HCT116 (cell line): ENCODE data around the gene INF2. TPM values are rescaled to one million over a fixed set of nuclear protein-coding genes. Genes with fewer than 3 reads are reported as not detected.

Experiments used
- ATAC-seq: fragments of 200-7000 bp; cut with Tn5 transposase; 2 replicates; pipeline ENCODE4 v1.9.1; 2020; ENCODE audit warnings: mild to moderate bottlenecking, moderate library complexity
- BruUV-seq: library from RNA; stranded (reverse); fragments of 400-500 nt; replicated peaks from 2 replicates; lab custom pipeline; 2021; lab: Mats Ljungman, UMichigan
- CTCF ChIA-PET: fragments of 300-600 bp; sonication (Branson Sonifier 250); formaldehyde crosslinking; loops from one replicate; lab custom pipeline; 2021; ENCODE audit warnings: antibody characterized with exemption; lab: Charles Lee
- POLR2A ChIA-PET: fragments of 300-600, 350-600 bp; sonication (Branson Sonifier 250); formaldehyde crosslinking; loops from one replicate; lab custom pipeline; 2021; ENCODE audit warnings: antibody characterized with exemption; lab: Charles Lee
- RAD21 ChIA-PET, 2 experiments: fragments of 300-600 bp; sonication (Branson Sonifier 250); formaldehyde crosslinking; loops; one replicate each; lab custom pipeline; 2023; ENCODE audit warnings: low total read pairs in 2 of 2; ENCODE audit not compliant: uncharacterized antibody in 2 of 2, unreplicated experiment in 2 of 2, low non-redundant PET in 1 of 2; lab: Charles Lee
- DNase-seq: peaks from one replicate; pipeline ENCODE4 v3.0.0-alpha.2; 2010; ENCODE audit warnings: low read depth, low spot score
- H2AFZ ChIP-seq: fragments of 200-600 bp; shearing (Covaris generic), sonication (generic); 2 replicates; pipeline ENCODE4 v1.6.1; 2017; ENCODE audit warnings: low read depth, mixed run types, mixed read lengths, antibody characterized with exemption, low read length; ENCODE audit not compliant: poor library complexity, severe bottlenecking
- H3K27ac ChIP-seq: 2 replicates; pipeline ENCODE4 v1.5.1; 2012; ENCODE audit warnings: low read depth, low read length
- H3K27me3 ChIP-seq: fragments of 200-600 bp; sonication (generic); 2 replicates; pipeline ENCODE4 v1.6.1; 2016; ENCODE audit warnings: mixed run types, low read length, mixed read lengths; ENCODE audit not compliant: insufficient read depth
- H3K36me3 ChIP-seq, 2 experiments: fragments of 200-500 bp in 1 of 2; fragments of 200-600 bp in 1 of 2; sonication (Bioruptor generic) in 1 of 2; sonication (generic) in 1 of 2; 2 replicates each; pipeline versions ENCODE4 v1.5.1 to v1.6.1; 2014 to 2016; ENCODE audit warnings: low read length in 2 of 2, inconsistent platforms in 1 of 2, mixed read lengths in 1 of 2, mixed run types in 1 of 2; ENCODE audit not compliant: insufficient read depth in 2 of 2, control insufficient read depth in 1 of 2
- H3K4me1 ChIP-seq, 2 experiments: fragments of 200-600 bp in 1 of 2; sonication (generic) in 1 of 2; 2 replicates each; pipeline versions ENCODE4 v1.5.1 to v1.6.1; 2012 to 2017; ENCODE audit warnings: low read length in 2 of 2, inconsistent platforms in 1 of 2, mild to moderate bottlenecking in 1 of 2, mixed read lengths in 1 of 2, mixed run types in 1 of 2, moderate library complexity in 1 of 2; ENCODE audit not compliant: insufficient read depth in 2 of 2, control insufficient read depth in 1 of 2
- H3K4me2 ChIP-seq: fragments of 200-600 bp; sonication (generic); 2 replicates; pipeline ENCODE4 v1.6.1; 2017; ENCODE audit warnings: mixed run types, low read length, mixed read lengths
- H3K4me3 ChIP-seq, 2 experiments: fragments of 200-600 bp in 1 of 2; sonication (generic) in 1 of 2; replicated peaks in 1 of 2; 2 replicates each; pipeline ENCODE4 v1.5.1; 2011 to 2016; ENCODE audit warnings: low read length in 2 of 2, control low read depth in 1 of 2, low read depth in 1 of 2, mild to moderate bottlenecking in 1 of 2, mixed read lengths in 1 of 2, mixed run types in 1 of 2
- H3K79me2 ChIP-seq: fragments of 200-600 bp; sonication (generic); 2 replicates; pipeline ENCODE4 v1.6.1; 2017; ENCODE audit warnings: mild to moderate bottlenecking, mixed run types, low read length, moderate library complexity, mixed read lengths; ENCODE audit not compliant: insufficient read depth
- H3K9ac ChIP-seq: fragments of 200-600 bp; sonication (generic); 2 replicates; pipeline ENCODE4 v1.6.1; 2016; ENCODE audit warnings: low read length, mixed read lengths
- H3K9me2 ChIP-seq: fragments of 200-600 bp; sonication (generic), shearing (Covaris generic); 2 replicates; pipeline ENCODE4 v1.6.1; 2017; ENCODE audit warnings: mixed run types, mild to moderate bottlenecking, moderate library complexity; ENCODE audit not compliant: insufficient read depth
- H3K9me3 ChIP-seq, 2 experiments: fragments of 200-500 bp in 1 of 2; fragments of 200-600 bp in 1 of 2; sonication (Bioruptor generic) in 1 of 2; sonication (generic) in 1 of 2; 2 replicates each; pipeline ENCODE4 v1.6.1; 2014 to 2017; ENCODE audit warnings: low read length in 2 of 2, mixed read lengths in 2 of 2, inconsistent platforms in 1 of 2, low read depth in 1 of 2, mild to moderate bottlenecking in 1 of 2, mixed run types in 1 of 2, moderate library complexity in 1 of 2; ENCODE audit not compliant: control insufficient read depth in 1 of 2, insufficient read depth in 1 of 2
- H4K20me1 ChIP-seq: fragments of 200-600 bp; sonication (generic), shearing (Covaris generic); 2 replicates; pipeline ENCODE4 v1.6.1; 2017; ENCODE audit warnings: mixed run types, mild to moderate bottlenecking, moderate library complexity; ENCODE audit not compliant: insufficient read depth
- CBX3 ChIP-seq: IDR thresholded peaks from 2 replicates; pipeline ENCODE4 v1.6.1; 2012; ENCODE audit warnings: low read depth
- CEBPB ChIP-seq: IDR thresholded peaks from 2 replicates; pipeline ENCODE4 v1.6.1; 2012; ENCODE audit warnings: low read depth
- EGR1 ChIP-seq: IDR thresholded peaks from 2 replicates; pipeline ENCODE4 v1.6.1; 2012; ENCODE audit warnings: low read depth
- EZH2 ChIP-seq: fragments of 200-600 bp; sonication (generic); IDR thresholded peaks from 2 replicates; pipeline ENCODE4 v1.6.1; 2017; ENCODE audit warnings: antibody characterized with exemption, mixed run types
- FOSL1 ChIP-seq: IDR thresholded peaks from 2 replicates; pipeline ENCODE4 v1.6.1; 2012; ENCODE audit warnings: low read depth
- POLR2A ChIP-seq: IDR thresholded peaks from 2 replicates; pipeline ENCODE4 v1.7.0; 2011; ENCODE audit warnings: borderline replicate concordance; ENCODE audit not compliant: insufficient read depth, insufficient read length; ENCODE audit errors: extremely low read depth
- RAD21 ChIP-seq: IDR thresholded peaks from 2 replicates; pipeline ENCODE4 v1.6.1; 2012; ENCODE audit warnings: low read depth, mild to moderate bottlenecking
- SIN3A ChIP-seq: IDR thresholded peaks from 2 replicates; pipeline ENCODE4 v1.6.1; 2012; ENCODE audit warnings: low read depth
- SP1 ChIP-seq: IDR thresholded peaks from 2 replicates; pipeline ENCODE4 v1.6.1; 2012; ENCODE audit warnings: low read depth
- TCF7L2 ChIP-seq: IDR thresholded peaks from 2 replicates; pipeline ENCODE4 v1.7.0; 2011; ENCODE audit warnings: borderline replicate concordance, inconsistent platforms; ENCODE audit not compliant: insufficient read depth, insufficient read length; ENCODE audit errors: extremely low read depth
- YY1 ChIP-seq: IDR thresholded peaks from 2 replicates; pipeline ENCODE4 v1.6.1; 2011; ENCODE audit warnings: low read length, low read depth, moderate library complexity, mild to moderate bottlenecking; ENCODE audit not compliant: insufficient replicate concordance; ENCODE audit errors: extremely low read depth
- ZFX ChIP-seq: fragments of 450-650 bp; IDR thresholded peaks from 2 replicates; pipeline ENCODE4 v1.6.1; 2017
- intact Hi-C: fragments of 100-400 bp; cut with micrococcal nuclease; formaldehyde crosslinking; loops from 2 replicates; pipeline ENCODE4 v1.10.0; 2022
- total RNA-seq: library from RNA; stranded (reverse); gene quantifications from one replicate; pipeline ENCODE4 v1.2.1, GENCODE V29; 2021; ENCODE audit not compliant: unreplicated experiment
- TF ChIP-seq, protein P1 (sequence below): IDR thresholded peaks from 2 replicates; pipeline ENCODE4 v1.6.1; 2011; ENCODE audit warnings: mild to moderate bottlenecking, low read length, moderate library complexity; ENCODE audit not compliant: insufficient replicate concordance; ENCODE audit errors: extremely low read depth
- TF ChIP-seq, protein P2 (sequence below): IDR thresholded peaks from 2 replicates; pipeline ENCODE4 v1.6.1; 2012; ENCODE audit warnings: low read depth
- TF ChIP-seq, protein P3 (sequence below): IDR thresholded peaks from 2 replicates; pipeline ENCODE4 v1.6.1; 2012
- TF ChIP-seq, protein P4 (sequence below): IDR thresholded peaks from 2 replicates; pipeline ENCODE4 v1.6.1; 2012

INF2 gene
- total RNA-seq, 1 experiment from 2014 or later: 95.8 TPM

DNA sequence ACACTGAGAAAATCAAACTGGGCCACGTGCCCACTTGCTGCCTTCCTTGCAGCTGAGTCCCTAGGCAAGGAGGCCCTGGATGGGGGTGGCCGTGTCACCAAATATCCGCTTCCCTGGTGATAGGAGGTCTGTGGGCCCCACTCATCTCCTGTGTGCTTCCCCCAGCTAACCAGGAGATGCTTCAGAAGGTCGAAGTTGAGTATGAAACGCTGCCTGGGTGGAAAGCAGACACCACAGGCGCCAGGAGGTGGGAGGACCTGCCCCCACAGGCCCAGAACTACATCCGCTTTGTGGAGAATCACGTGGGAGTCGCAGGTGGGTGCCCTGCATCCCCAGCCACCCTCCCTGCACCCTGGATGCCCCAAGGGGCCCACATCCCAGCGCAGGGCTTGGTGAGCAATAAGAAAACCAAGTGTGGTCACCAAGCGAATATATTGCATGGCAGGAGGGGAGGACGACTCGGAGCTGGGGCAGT, 56.7 kb downstream of the INF2 start:
- TF ChIP-seq YY1 (no peak), CBX3 (no peak), SP1 (no peak)
- TF ChIP-seq, all 23 proteins: peak for 0

DNA sequence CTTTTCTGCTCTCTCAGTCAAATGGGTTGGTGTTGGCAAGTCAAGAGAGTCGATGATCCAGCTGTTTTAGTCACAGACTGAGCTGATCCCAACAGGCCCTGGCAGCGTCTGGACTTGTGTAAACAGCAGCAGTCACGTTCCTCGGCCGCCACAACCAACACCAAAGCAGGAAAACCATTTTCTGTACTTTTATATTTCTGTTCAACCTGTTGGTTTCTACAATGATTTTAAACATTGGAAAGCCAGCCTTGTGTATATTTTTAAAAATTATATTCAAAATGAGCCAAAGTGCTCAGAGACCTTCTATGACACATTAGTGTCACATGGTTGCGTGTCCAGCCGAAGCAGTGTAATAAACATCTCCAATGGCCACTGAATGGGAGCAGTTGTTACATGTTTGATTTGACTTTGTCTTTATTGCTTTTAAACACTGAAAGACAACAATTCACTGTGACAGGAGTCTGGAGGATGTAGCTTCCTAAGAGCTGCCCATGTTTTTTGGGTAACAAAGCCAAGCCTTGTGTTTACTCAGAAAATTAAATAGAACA, 57.6 kb downstream of the INF2 start:
- Histone ChIP-seq H3K79me2 (no peaks in the 10 kb centered on the region), H2AFZ (no peak overlapping the region), H4K20me1 (no peaks in the 10 kb centered on the region), H3K4me3 (no peak overlapping the region), H3K4me1 (peaks cover 11 to 18% of the 10 kb centered on the region in 2 experiments), H3K27me3 (no peaks in the 10 kb centered on the region), H3K9me3 (no peaks in the 10 kb centered on the region), H3K36me3 (no peaks in the 10 kb centered on the region), H3K27ac (no peak overlapping the region), H3K9me2 (no peaks in the 10 kb centered on the region), H3K4me2 (no peak overlapping the region), H3K9ac (no peak overlapping the region)
- ChIA-PET RAD21 (no interaction called here), POLR2A (no interaction called here), CTCF (no interaction called here)
- no peak for ATAC-seq
- BruUV-seq: no TSS peak
- no peak for DNase-seq
- intact Hi-C loops: no loop called here
- TF ChIP-seq EZH2 (no peak), FOSL1 (no peak), EGR1 (no peak), SIN3A (no peak), RAD21 (no peak), POLR2A (no peak), TCF7L2 (no peak), CEBPB (no peak), ZFX (no peak)
- TF ChIP-seq, protein P1, sequence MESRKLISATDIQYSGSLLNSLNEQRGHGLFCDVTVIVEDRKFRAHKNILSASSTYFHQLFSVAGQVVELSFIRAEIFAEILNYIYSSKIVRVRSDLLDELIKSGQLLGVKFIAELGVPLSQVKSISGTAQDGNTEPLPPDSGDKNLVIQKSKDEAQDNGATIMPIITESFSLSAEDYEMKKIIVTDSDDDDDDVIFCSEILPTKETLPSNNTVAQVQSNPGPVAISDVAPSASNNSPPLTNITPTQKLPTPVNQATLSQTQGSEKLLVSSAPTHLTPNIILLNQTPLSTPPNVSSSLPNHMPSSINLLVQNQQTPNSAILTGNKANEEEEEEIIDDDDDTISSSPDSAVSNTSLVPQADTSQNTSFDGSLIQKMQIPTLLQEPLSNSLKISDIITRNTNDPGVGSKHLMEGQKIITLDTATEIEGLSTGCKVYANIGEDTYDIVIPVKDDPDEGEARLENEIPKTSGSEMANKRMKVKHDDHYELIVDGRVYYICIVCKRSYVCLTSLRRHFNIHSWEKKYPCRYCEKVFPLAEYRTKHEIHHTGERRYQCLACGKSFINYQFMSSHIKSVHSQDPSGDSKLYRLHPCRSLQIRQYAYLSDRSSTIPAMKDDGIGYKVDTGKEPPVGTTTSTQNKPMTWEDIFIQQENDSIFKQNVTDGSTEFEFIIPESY: no peak
- TF ChIP-seq, protein P2, sequence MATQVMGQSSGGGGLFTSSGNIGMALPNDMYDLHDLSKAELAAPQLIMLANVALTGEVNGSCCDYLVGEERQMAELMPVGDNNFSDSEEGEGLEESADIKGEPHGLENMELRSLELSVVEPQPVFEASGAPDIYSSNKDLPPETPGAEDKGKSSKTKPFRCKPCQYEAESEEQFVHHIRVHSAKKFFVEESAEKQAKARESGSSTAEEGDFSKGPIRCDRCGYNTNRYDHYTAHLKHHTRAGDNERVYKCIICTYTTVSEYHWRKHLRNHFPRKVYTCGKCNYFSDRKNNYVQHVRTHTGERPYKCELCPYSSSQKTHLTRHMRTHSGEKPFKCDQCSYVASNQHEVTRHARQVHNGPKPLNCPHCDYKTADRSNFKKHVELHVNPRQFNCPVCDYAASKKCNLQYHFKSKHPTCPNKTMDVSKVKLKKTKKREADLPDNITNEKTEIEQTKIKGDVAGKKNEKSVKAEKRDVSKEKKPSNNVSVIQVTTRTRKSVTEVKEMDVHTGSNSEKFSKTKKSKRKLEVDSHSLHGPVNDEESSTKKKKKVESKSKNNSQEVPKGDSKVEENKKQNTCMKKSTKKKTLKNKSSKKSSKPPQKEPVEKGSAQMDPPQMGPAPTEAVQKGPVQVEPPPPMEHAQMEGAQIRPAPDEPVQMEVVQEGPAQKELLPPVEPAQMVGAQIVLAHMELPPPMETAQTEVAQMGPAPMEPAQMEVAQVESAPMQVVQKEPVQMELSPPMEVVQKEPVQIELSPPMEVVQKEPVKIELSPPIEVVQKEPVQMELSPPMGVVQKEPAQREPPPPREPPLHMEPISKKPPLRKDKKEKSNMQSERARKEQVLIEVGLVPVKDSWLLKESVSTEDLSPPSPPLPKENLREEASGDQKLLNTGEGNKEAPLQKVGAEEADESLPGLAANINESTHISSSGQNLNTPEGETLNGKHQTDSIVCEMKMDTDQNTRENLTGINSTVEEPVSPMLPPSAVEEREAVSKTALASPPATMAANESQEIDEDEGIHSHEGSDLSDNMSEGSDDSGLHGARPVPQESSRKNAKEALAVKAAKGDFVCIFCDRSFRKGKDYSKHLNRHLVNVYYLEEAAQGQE: no peak
- TF ChIP-seq, protein P3, sequence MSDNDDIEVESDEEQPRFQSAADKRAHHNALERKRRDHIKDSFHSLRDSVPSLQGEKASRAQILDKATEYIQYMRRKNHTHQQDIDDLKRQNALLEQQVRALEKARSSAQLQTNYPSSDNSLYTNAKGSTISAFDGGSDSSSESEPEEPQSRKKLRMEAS: no peak
- TF ChIP-seq, protein P4, sequence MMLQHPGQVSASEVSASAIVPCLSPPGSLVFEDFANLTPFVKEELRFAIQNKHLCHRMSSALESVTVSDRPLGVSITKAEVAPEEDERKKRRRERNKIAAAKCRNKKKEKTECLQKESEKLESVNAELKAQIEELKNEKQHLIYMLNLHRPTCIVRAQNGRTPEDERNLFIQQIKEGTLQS: no peak

More for the DNA sequence above, 56.7 kb downstream of the INF2 start:
- Histone ChIP-seq H3K9me2 (no peaks in the 10 kb centered on the region), H4K20me1 (no peaks in the 10 kb centered on the region), H3K36me3 (no peaks in the 10 kb centered on the region), H3K27me3 (no peaks in the 10 kb centered on the region), H3K4me3 (no peak overlapping the region), H3K9ac (no peak overlapping the region), H3K4me2 (no peak overlapping the region), H3K79me2 (no peaks in the 10 kb centered on the region), H3K9me3 (no peaks in the 10 kb centered on the region), H3K4me1 (peaks cover 9 to 16% of the 10 kb centered on the region in 2 experiments), H3K27ac (no peak overlapping the region), H2AFZ (no peak overlapping the region)
- ATAC-seq (no peak), DNase-seq (no peak)
- ChIA-PET RAD21 (no interaction called here), POLR2A (no interaction called here), CTCF (no interaction called here)
- BruUV-seq: no TSS peak
- intact Hi-C loops: no loop called here
